DOHH2 (cell line): Measurements from ENCODE around the gene OR51B5.

Experiments used
- CTCF ChIP-seq: fragments of 200-600 bp; sonication (generic); IDR thresholded peaks from one replicate; pipeline ENCODE4 v1.5.1; 2014; ENCODE audit warnings: antibody characterized with exemption, mild to moderate bottlenecking, low read depth, low read length; ENCODE audit not compliant: poor library complexity, severe bottlenecking
- EZH2phosphoT487 ChIP-seq: fragments of 200-600 bp; sonication (generic); IDR thresholded peaks from 2 replicates; pipeline ENCODE4 v1.6.1; 2017; ENCODE audit warnings: borderline replicate concordance, mild to moderate bottlenecking, antibody characterized with exemption, low read length, moderate library complexity, mixed read lengths

DNA sequence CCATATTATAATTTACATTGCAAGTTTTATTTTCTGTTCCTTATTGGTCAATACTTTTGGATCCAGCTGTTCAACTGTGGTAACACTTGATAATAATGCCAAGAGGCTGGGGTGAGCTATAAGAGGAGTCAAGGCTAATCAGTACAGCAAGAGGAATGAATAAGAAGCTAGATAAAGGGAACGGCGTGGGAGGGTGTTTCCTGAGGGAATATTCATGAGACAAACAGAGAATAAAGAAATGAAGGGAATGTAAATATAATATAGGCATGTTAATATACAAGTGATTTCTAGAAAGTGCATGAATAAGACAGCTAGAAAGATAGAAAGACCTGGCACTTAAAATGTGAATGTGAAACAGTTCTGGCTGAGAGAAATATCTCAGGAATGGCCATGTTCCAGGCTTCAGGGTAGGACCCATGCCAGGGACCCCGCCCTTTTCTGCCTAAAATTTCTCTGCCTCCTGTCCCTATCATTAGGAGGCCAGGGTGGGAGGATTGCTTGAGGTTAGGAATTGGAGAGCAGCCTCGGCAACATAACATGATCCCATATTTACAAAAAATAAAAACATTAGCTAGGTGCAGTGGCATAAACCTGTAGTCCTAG is 45.5 kb downstream of the OR51B5 start:
- TF ChIP-seq CTCF (no peak), EZH2phosphoT487 (no peak)
